ENCODE results near the gene RALGDS.
A peak's percentile ranks its signal among the peaks of the same experiment; 100 is the strongest.

Gene RALGDS

GRCh38 chr9:133149130-133150015 lies 28.3 kb upstream of the RALGDS start (continued):
- TF ChIP-seq ZNF16 (tag by site-specific recombination; IDR thresholded peaks at IDR 0.05; ENCODE audit: low read depth) (no peak), KLF8 (tag by site-specific recombination; IDR thresholded peaks at IDR 0.05) (peak; percentile 76), SCRT1 (tag by site-specific recombination; IDR thresholded peaks at IDR 0.05; ENCODE audit: borderline replicate concordance) (peak; percentile 73; the same call in 1 of the 2 replicates), ZNF704 (tag by site-specific recombination; IDR thresholded peaks at IDR 0.05) (no peak), ZNF121 (tag by site-specific recombination; IDR thresholded peaks at IDR 0.05) (no peak), KLF9 (tag by site-specific recombination; IDR thresholded peaks at IDR 0.05; ENCODE audit: low read depth) (peak; percentile 59), ZNF548 (tag by site-specific recombination; IDR thresholded peaks at IDR 0.05) (no peak), ZFP69B (tag by site-specific recombination; IDR thresholded peaks at IDR 0.05) (peak; percentile 63), ZNF114 (tag by site-specific recombination; IDR thresholded peaks at IDR 0.05) (no peak), ZNF747 (tag by site-specific recombination; IDR thresholded peaks at IDR 0.05) (no peak), ZFHX2 (tag by site-specific recombination; conservative IDR thresholded peaks at IDR 0.05) (peak; percentile 84), ZNF791 (tag by site-specific recombination; IDR thresholded peaks at IDR 0.05) (no peak), ZNF660 (tag by site-specific recombination; IDR thresholded peaks at IDR 0.05) (no peak; the same call in none of the 2 replicates), ZNF274 (IDR thresholded peaks at IDR 0.05; ENCODE audit: low read length) (no peak), ZNF274 (tag by site-specific recombination; IDR thresholded peaks at IDR 0.05; ENCODE audit: borderline replicate concordance) (no peak), ZXDB (tag by site-specific recombination; IDR thresholded peaks at IDR 0.05) (peak; percentile 60), ZNF768 (tag by site-specific recombination; IDR thresholded peaks at IDR 0.05) (no peak), ZNF155 (tag by site-specific recombination; IDR thresholded peaks at IDR 0.05) (no peak), ZNF311 (tag by site-specific recombination; IDR thresholded peaks at IDR 0.05; ENCODE audit: borderline replicate concordance) (no peak), SALL2 (tag by site-specific recombination; IDR thresholded peaks at IDR 0.05; ENCODE audit: borderline replicate concordance) (no peak), ZNF416 (tag by site-specific recombination; IDR thresholded peaks at IDR 0.05) (no peak), ZNF37A (tag by site-specific recombination; IDR thresholded peaks at IDR 0.05) (no peak), ZNF112 (tag by site-specific recombination; IDR thresholded peaks at IDR 0.05) (no peak), SP3 (tag by site-specific recombination; IDR thresholded peaks at IDR 0.05) (peak; percentile 22; the same call in 1 of the 2 replicates), ZBTB1 (tag by site-specific recombination; IDR thresholded peaks at IDR 0.05) (no peak), MYNN (tag by site-specific recombination; IDR thresholded peaks at IDR 0.05; ENCODE audit: borderline replicate concordance) (no peak), ZNF335 (tag by site-specific recombination; conservative IDR thresholded peaks at IDR 0.05) (peak; percentile 94), GLI4 (tag by site-specific recombination; IDR thresholded peaks at IDR 0.05) (no peak), ZNF555 (tag by site-specific recombination; conservative IDR thresholded peaks at IDR 0.05) (no peak), ATF2 (tag by site-specific recombination; IDR thresholded peaks at IDR 0.05; ENCODE audit: low read depth) (no peak), TRIM28 (IDR thresholded peaks at IDR 0.05; ENCODE audit: borderline replicate concordance, low read length) (peak; percentile 33; the same call in 1 of the 2 replicates), OVOL3 (tag by site-specific recombination; IDR thresholded peaks at IDR 0.05) (no peak), ZNF174 (tag by site-specific recombination; IDR thresholded peaks at IDR 0.05) (no peak), ZNF596 (tag by site-specific recombination; IDR thresholded peaks at IDR 0.05) (no peak)
- TF ChIP-seq, protein P1, sequence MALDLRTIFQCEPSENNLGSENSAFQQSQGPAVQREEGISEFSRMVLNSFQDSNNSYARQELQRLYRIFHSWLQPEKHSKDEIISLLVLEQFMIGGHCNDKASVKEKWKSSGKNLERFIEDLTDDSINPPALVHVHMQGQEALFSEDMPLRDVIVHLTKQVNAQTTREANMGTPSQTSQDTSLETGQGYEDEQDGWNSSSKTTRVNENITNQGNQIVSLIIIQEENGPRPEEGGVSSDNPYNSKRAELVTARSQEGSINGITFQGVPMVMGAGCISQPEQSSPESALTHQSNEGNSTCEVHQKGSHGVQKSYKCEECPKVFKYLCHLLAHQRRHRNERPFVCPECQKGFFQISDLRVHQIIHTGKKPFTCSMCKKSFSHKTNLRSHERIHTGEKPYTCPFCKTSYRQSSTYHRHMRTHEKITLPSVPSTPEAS (tag by site-specific recombination; IDR thresholded peaks at IDR 0.05): no peak
- TF ChIP-seq, protein P2, sequence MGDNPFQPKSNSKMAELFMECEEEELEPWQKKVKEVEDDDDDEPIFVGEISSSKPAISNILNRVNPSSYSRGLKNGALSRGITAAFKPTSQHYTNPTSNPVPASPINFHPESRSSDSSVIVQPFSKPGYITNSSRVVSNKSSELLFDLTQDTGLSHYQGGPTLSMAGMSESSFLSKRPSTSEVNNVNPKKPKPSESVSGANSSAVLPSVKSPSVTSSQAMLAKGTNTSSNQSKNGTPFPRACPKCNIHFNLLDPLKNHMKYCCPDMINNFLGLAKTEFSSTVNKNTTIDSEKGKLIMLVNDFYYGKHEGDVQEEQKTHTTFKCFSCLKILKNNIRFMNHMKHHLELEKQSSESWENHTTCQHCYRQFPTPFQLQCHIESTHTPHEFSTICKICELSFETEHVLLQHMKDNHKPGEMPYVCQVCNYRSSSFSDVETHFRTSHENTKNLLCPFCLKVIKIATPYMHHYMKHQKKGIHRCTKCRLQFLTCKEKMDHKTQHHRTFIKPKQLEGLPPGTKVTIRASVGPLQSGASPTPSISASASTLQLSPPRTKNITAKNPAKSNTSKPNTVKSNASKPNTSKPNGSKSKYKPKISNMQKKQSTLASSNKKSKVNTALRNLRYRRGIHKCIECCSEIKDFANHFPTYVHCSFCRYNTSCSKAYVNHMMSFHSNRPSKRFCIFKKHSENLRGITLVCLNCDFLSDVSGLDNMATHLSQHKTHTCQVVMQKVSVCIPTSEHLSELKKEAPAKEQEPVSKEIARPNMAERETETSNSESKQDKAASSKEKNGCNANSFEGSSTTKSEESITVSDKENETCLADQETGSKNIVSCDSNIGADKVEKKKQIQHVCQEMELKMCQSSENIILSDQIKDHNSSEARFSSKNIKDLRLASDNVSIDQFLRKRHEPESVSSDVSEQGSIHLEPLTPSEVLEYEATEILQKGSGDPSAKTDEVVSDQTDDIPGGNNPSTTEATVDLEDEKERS (tag by site-specific recombination; IDR thresholded peaks at IDR 0.05): no peak
